Thymus (tissue), 11 donors: ENCODE data around the gene CYP26C1. TPM values are rescaled to one million over a fixed set of nuclear protein-coding genes. Genes with fewer than 3 reads are reported as not detected.

Source experiments
- DNase-seq, 9 donors: peaks; one replicate each; pipeline ENCODE4 v3.0.0-alpha.2; 2013; ENCODE audit warnings: low spot score in 9 of 9, low read depth in 6 of 9, missing footprints in 1 of 9
- H3K27ac ChIP-seq, 2 donors: one replicate each; pipeline ENCODE4 v1.5.1; 2013; ENCODE audit warnings: control low read depth in 1 of 2, low read depth in 1 of 2, low read length in 1 of 2, mild to moderate bottlenecking in 1 of 2, moderate library complexity in 1 of 2
- H3K27me3 ChIP-seq, 2 donors: one replicate each; pipeline ENCODE4 v1.5.1; 2013; ENCODE audit warnings: low read length in 1 of 2; ENCODE audit not compliant: control insufficient read depth in 2 of 2, insufficient read depth in 1 of 2
- H3K36me3 ChIP-seq, 2 donors: one replicate each; pipeline ENCODE4 v1.5.1; 2013; ENCODE audit warnings: low read length in 1 of 2, mild to moderate bottlenecking in 1 of 2, moderate library complexity in 1 of 2; ENCODE audit not compliant: control insufficient read depth in 2 of 2, insufficient read depth in 2 of 2
- H3K4me1 ChIP-seq, 2 donors: one replicate each; pipeline ENCODE4 v1.5.1; 2013; ENCODE audit warnings: low read length in 2 of 2; ENCODE audit not compliant: control insufficient read depth in 2 of 2, insufficient read depth in 2 of 2
- H3K4me3 ChIP-seq, 2 donors: one replicate each; pipeline ENCODE4 v1.5.1; 2013; ENCODE audit warnings: low read length in 2 of 2, control low read depth in 1 of 2, mild to moderate bottlenecking in 1 of 2
- H3K9me3 ChIP-seq, 2 donors: one replicate each; pipeline ENCODE4 v1.5.1; 2013; ENCODE audit warnings: low read length in 1 of 2, mild to moderate bottlenecking in 1 of 2; ENCODE audit not compliant: control insufficient read depth in 2 of 2, insufficient read depth in 1 of 2
- WGBS: extraction: QIAGEN DNeasy Blood & Tissue Kit; methylation state at CpG from one replicate; pipeline ENCODE4 v1.1.7; 2013; 5-methylcytosine and 5-hydroxymethylcytosine counted together
- polyA plus RNA-seq: library from polyadenylated mRNA; stranded (reverse); fragments of 200-250 nt; gene quantifications from one replicate; pipeline ENCODE4 v1.2.3, GENCODE V29; 2013
- total RNA-seq: library from RNA; stranded (reverse); fragments of 120-200 nt; gene quantifications from one replicate; pipeline ENCODE4 v1.2.4, GENCODE V29; 2013
- donor health status: healthy.

CYP26C1 gene
- total and polyA plus RNA-seq, 2 donors: 0.11 to 0.28 TPM

GRCh38 chr10:93063144-93063976 lies 2.8 kb downstream of the CYP26C1 start:
- Histone ChIP-seq H3K27me3 (peaks cover 87 to 89% of the 10 kb centered on the region in 2 donors), H3K4me3 (no peak overlapping the region), H3K4me1 (peaks cover 9 to 14% of the 10 kb centered on the region in 2 donors), H3K27ac (no peak overlapping the region), H3K9me3 (peaks cover 0 to 1% of the 10 kb centered on the region in 2 donors), H3K36me3 (no peaks in the 10 kb centered on the region)
- DNase-seq: no peak
- WGBS: 20% methylated on average over 43 of the region's 43 CpGs

DNA sequence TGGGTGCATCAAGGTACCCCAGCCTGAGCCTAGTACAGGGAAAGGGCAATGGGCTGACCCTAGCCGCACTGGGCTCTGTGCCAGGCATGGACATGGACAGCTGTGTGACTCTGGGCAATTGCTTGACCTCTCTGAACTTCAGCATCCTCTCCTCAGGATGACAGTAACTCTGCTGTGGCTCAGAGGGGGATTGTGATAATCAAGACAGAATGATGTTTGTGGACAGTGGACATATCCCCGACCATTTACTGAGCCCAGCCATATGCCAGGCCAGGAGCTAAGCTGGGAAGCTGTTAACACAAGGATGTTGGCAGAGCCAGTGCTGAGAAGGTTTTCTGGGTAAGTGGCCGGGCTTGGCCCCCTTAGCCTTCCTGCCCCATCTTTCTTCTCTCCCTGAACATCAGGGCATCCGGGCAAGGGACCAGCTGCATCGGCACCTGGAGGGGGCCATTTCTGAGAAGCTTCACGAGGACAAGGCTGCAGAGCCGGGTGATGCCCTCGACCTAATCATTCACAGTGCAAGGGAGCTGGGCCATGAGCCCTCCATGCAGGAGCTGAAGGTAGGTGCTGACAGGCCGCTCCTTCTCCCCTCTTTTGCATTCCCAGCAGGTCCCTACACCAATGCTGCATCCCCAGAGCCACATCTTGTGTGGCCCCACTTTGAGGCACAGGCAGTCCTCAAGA lies 3.5 kb downstream of the CYP26C1 start:
- WGBS: 83% methylated on average over 9 of the region's 9 CpGs
- Histone ChIP-seq H3K4me1 (peaks cover 9 to 14% of the 10 kb centered on the region in 2 donors), H3K27me3 (peaks cover 95 to 97% of the 10 kb centered on the region in 2 donors)

DNA sequence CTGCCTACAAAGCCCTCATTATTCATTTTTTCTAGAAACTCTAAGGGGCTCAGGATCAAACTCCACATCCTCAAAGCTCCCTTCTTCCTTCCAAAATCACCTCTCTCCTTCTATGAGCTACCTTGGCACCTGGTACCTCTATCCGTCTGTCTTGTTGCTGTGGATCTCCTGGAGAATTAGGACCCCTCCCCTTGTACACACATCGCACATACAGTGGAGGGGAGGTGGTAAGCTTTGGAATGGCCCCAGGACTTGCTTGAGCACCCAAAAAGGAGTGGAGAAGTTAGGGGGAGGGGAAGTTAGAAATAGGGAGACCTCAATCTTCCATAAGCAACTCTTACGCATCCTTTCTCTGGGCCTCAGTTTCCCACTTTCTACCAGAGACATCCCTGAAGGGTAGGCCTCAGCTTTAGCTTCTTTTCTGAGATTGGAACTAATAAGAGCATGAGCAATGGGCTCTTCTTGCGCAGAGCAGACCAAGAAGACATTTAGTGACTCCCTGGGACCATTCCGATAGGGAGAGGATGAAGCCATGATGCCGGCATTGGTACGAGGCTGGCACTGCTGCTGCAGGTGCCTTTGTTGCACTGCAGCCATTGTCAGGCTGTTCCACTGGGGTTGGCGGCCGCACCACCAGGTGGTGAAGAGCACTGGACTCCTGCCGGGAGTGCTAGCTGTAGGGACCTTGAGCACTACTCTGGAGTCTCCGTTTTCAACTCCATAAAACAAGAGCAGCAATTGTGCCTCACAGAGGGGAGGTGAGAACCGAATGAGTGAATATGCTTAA lies 4.5 kb downstream of the CYP26C1 start:
- Histone ChIP-seq H3K27ac (no peak overlapping the region), H3K9me3 (peaks cover 0 to 1% of the 10 kb centered on the region in 2 donors), H3K4me1 (peaks cover 9 to 14% of the 10 kb centered on the region in 2 donors), H3K4me3 (no peak overlapping the region), H3K36me3 (no peaks in the 10 kb centered on the region), H3K27me3 (peaks cover 99 to 100% of the 10 kb centered on the region in 2 donors)
- DNase-seq: no peak
- 79% methylated on average over 12 of the region's 12 CpGs for WGBS

More for the DNA sequence above, 3.5 kb downstream of the CYP26C1 start:
- DNase-seq: no peak
- H3K36me3 ChIP-seq: no peaks in the 10 kb centered on the region
- H3K27ac ChIP-seq: no peak overlapping the region
- peaks cover 0 to 1% of the 10 kb centered on the region in 2 donors for H3K9me3 ChIP-seq
- H3K4me3 ChIP-seq: no peak overlapping the region

DNA sequence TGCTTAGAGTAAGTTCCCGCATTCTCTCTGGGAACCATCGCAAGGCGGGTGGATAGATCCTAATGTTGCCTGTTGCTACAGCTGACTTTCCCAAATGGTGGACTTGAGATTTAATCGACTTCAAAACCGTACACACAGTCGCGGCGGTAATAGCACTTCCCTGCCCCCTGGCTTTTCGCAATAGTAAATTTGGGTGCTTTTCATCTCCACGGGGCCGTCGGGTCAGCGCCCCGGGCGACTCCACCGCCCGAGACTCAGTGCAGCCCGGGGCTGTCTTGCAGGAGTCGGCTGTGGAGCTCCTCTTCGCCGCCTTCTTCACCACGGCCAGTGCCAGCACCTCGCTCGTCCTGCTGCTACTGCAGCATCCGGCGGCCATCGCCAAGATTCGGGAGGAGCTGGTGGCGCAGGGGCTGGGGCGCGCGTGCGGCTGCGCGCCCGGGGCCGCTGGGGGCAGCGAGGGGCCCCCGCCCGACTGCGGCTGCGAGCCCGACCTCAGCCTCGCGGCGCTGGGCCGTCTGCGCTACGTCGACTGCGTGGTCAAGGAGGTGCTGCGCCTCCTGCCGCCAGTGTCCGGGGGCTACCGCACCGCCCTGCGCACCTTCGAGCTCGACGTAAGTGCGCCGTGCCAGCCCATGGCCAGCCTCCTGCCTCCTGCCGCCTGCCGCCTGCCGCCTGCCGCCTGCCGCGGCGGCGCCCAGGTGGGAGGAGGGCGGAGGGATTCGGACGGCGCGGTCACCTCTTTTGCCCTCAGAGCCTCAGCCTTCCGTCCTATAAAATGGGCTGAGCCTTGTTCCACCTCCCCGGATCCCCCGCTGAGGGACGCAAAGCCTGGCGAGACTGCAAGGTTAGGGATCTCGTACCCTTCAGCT lies 5.3 kb downstream of the CYP26C1 start:
- H3K9me3 ChIP-seq: peaks cover 0 to 1% of the 10 kb centered on the region in 2 donors
- no peaks in the 10 kb centered on the region for H3K36me3 ChIP-seq
- H3K27ac ChIP-seq: no peak overlapping the region
- H3K4me1 ChIP-seq: peaks cover 9 to 11% of the 10 kb centered on the region in 2 donors
- no peak for DNase-seq
- H3K27me3 ChIP-seq: peaks cover 99 to 100% of the 10 kb centered on the region in 2 donors
- 6% methylated on average over 81 of the region's 81 CpGs for WGBS
- H3K4me3 ChIP-seq: no peak overlapping the region

DNA sequence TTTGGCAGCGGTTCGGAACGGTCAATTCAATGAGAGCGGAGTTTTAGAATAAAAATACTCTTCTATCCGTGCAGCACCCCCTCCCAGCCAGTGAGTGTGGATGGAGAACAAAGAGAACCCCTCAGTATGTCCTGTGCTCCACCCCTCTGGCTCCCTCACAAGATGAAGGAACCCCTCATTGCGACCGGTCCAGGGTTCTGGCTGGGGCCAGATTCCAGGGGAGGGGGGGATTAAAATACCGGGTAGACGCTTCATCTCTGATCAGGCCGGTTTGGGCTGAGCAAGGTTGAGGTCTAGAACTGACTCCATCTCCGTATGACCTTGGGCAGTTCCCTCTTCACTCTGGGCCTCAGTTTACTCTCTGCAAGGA lies 5.9 kb downstream of the CYP26C1 start:
- DNase-seq: no peak
- Histone ChIP-seq H3K27me3 (peaks cover 98 to 100% of the 10 kb centered on the region in 2 donors), H3K4me1 (peaks cover 9 to 11% of the 10 kb centered on the region in 2 donors)

GRCh38 chr10:93067443-93068365 lies 7.1 kb downstream of the CYP26C1 start:
- H3K4me1 ChIP-seq: peaks cover 2 to 5% of the 10 kb centered on the region in 2 donors
- peaks cover 0 to 1% of the 10 kb centered on the region in 2 donors for H3K9me3 ChIP-seq
- 12% methylated on average over 17 of the region's 17 CpGs for WGBS
- H3K36me3 ChIP-seq: no peaks in the 10 kb centered on the region
- no peak overlapping the region for H3K4me3 ChIP-seq
- H3K27me3 ChIP-seq: peaks cover 98 to 100% of the 10 kb centered on the region in 2 donors
- no peak for DNase-seq
- no peak overlapping the region for H3K27ac ChIP-seq

More for the DNA sequence above, 5.9 kb downstream of the CYP26C1 start:
- Histone ChIP-seq H3K27ac (no peak overlapping the region), H3K4me3 (no peak overlapping the region), H3K9me3 (peaks cover 0 to 1% of the 10 kb centered on the region in 2 donors), H3K36me3 (no peaks in the 10 kb centered on the region)
- WGBS: 22% methylated on average over 11 of the region's 11 CpGs

DNA sequence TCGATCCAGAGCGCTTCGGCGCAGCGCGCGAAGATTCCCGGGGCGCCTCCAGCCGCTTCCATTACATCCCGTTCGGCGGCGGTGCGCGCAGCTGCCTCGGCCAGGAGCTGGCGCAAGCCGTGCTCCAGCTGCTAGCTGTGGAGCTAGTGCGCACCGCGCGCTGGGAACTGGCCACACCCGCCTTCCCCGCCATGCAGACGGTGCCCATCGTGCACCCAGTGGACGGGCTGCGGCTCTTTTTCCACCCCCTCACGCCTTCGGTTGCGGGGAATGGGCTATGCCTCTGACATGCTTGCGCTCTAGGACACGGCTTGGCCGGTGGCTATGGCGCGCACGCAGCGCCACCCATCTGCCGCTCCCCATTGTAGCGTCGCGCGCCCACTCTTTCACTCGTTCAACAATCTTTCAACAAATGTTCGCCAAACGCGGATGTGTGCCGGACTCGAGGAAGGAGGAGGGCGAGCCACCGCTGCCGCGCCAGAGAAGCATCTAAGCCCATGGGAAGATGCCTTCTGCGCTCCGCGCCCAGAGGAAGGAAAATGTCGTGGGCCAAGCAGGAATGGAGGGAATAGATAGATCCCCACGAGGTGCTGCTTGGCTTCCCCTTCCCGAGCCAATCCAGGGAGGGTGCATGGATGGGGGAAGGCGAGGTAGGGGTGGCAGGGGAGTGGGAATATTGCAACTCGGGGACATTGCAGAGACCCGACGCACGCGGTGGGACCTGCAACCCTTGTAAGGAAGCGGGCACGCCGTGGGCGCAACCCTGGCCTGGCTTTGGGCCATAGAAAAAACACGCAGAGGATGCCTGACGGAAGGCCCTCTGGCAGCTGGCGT lies 8.0 kb downstream of the CYP26C1 start:
- Histone ChIP-seq H3K9me3 (no peaks in the 10 kb centered on the region), H3K27me3 (peaks cover 98 to 100% of the 10 kb centered on the region in 2 donors), H3K4me1 (peaks cover 0 to 8% of the 10 kb centered on the region in 2 donors), H3K36me3 (no peaks in the 10 kb centered on the region), H3K27ac (no peak overlapping the region), H3K4me3 (no peak overlapping the region)
- 3% methylated on average over 73 of the region's 73 CpGs for WGBS
- DNase-seq: no peak
